HFFc6 (cell line): ENCODE results near the gene PLA1A. TPM values are rescaled to one million over a fixed set of nuclear protein-coding genes. Genes with fewer than 3 reads are reported as not detected.
"Not testable (repeated sequence)": the region's sequence is repeated elsewhere in the genome, so short reads cannot be mapped to it uniquely, and the experiment has no call there.

Experiments
- DNase-seq: peaks from one replicate; pipeline ENCODE4 v3.0.0-alpha.2; 2018
- H3K27ac Mint-ChIP-seq: 2 replicates; pipeline ENCODE4 v1.8.0; 2020; ENCODE audit warnings: mild to moderate bottlenecking, mixed read lengths
- H3K27me3 Mint-ChIP-seq: 2 replicates; pipeline ENCODE4 v1.8.0; 2021; ENCODE audit warnings: mild to moderate bottlenecking, moderate library complexity, mixed read lengths; ENCODE audit not compliant: insufficient read depth
- H3K36me3 Mint-ChIP-seq: 2 replicates; pipeline ENCODE4 v1.8.0; 2021; ENCODE audit warnings: low read depth, mixed read lengths
- H3K4me1 Mint-ChIP-seq: 2 replicates; pipeline ENCODE4 v1.8.0; 2020; ENCODE audit warnings: low read depth, mixed read lengths
- H3K4me3 Mint-ChIP-seq: 2 replicates; pipeline ENCODE4 v1.8.0; 2020; ENCODE audit warnings: mild to moderate bottlenecking, moderate library complexity, mixed read lengths
- H3K9me3 Mint-ChIP-seq: 2 replicates; pipeline ENCODE4 v1.8.0; 2020; ENCODE audit warnings: mild to moderate bottlenecking, mixed read lengths
- CTCF ChIP-seq: fragments of 200-600 bp; sonication (generic); IDR thresholded peaks from 2 replicates; pipeline ENCODE4 v1.5.0; 2021; ENCODE audit warnings: antibody characterized with exemption, mild to moderate bottlenecking
- total RNA-seq, 6 experiments: library from RNA; stranded (reverse); fragmentation: NEBNext Ultra II Directional; extraction: Animal tissue kit (Norgen Biotek cat#: 25700); gene quantifications; 2 replicates in 1 of 6; 3 replicates in 5 of 6; pipeline ENCODE4 v1.2.3, GENCODE V29; 2021

PLA1A gene
- total RNA-seq, 6 experiments from 2014 or later, result not detected

DNA sequence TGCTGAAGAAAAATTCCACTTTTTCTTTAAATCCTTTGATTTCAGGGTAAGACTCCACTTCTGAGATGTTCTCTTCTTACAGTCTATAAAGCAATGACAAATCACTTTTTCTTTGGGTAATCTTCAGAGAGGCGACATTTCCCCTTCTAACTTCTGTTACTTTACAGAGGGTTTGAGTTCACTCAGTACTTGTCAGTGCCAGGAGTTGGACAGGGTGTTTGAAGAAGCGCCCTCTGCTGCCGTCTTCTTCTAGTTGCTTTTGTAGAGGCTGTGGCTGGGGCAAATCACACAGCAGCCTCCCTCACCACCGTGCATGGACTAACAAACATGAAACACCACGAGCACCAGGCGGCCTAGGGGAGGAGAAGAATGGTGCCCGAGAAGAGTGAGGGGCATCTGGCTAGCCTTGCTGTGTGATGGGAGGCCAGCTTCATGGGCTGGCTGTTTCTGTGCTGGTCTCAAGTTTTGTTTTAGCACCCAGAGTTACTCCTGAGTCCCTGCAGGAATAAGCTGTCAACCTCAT lies 38.2 kb upstream of the PLA1A start, which contains the start of gene CD80:
Gene CD80 (minus strand): TSS at position 174 of the 523 bp plus-strand sequence. CDS start 1,886 bp downstream, outside the sequence.
- H3K27ac Mint-ChIP-seq, result no peak within 1 kb of the TSS
- peak; percentile 48 for DNase-seq
- H3K27me3 Mint-ChIP-seq, result peaks cover 14% of the 10 kb centered on the region
- no peaks in the 10 kb centered on the region for H3K9me3 Mint-ChIP-seq
- H3K4me3 Mint-ChIP-seq, result peak within 1 kb of the TSS; percentile 1; the same call in 1 of the 2 replicates
- TF ChIP-seq CTCF, result peak; percentile 71
- no peaks in the 10 kb centered on the region for H3K4me1 Mint-ChIP-seq
- H3K36me3 Mint-ChIP-seq, result no peaks in the 10 kb centered on the region

GRCh38 chr3:119560160-119560559 lies 37.5 kb upstream of the PLA1A start:
- Mint-ChIP-seq H3K9me3 (no peaks in the 10 kb centered on the region), H3K27ac (no peak overlapping the region), H3K36me3 (no peaks in the 10 kb centered on the region), H3K4me3 (no peak overlapping the region), H3K4me1 (no peaks in the 10 kb centered on the region), H3K27me3 (peaks cover 16% of the 10 kb centered on the region)
- TF ChIP-seq CTCF, result no peak
- DNase-seq, result no peak

- Mint-ChIP-seq H3K27ac (no peak overlapping the region), H3K27me3 (peaks cover 13% of the 10 kb centered on the region), H3K4me1 (no peaks in the 10 kb centered on the region), H3K36me3 (no peaks in the 10 kb centered on the region), H3K4me3 (no peak overlapping the region), H3K9me3 (no peaks in the 10 kb centered on the region; the same call in 1 of the 2 replicates)
- DNase-seq, result no peak
- no peak for TF ChIP-seq CTCF
Measured at GRCh38 chr3:119562307-119562961, 35.3 kb upstream of the PLA1A start.

- H3K36me3 Mint-ChIP-seq, H3K4me3 Mint-ChIP-seq, H3K9me3 Mint-ChIP-seq, DNase-seq, H3K27ac Mint-ChIP-seq, H3K4me1 Mint-ChIP-seq: not testable (repeated sequence)
- H3K27me3 Mint-ChIP-seq, result peaks cover 15% of the 10 kb centered on the region
Measured at GRCh38 chr3:119563334-119563733, 34.4 kb upstream of the PLA1A start.

- H3K4me1 Mint-ChIP-seq, result no peaks in the 10 kb centered on the region
- no peak overlapping the region for H3K4me3 Mint-ChIP-seq
- H3K27ac Mint-ChIP-seq, result no peak overlapping the region
- no peak for DNase-seq
- no peaks in the 10 kb centered on the region for H3K36me3 Mint-ChIP-seq
- no peak for TF ChIP-seq CTCF
- no peaks in the 10 kb centered on the region; the same call in 1 of the 2 replicates for H3K9me3 Mint-ChIP-seq
- peaks cover 33% of the 10 kb centered on the region for H3K27me3 Mint-ChIP-seq
Measured at GRCh38 chr3:119569156-119569555, 28.5 kb upstream of the PLA1A start.

DNA sequence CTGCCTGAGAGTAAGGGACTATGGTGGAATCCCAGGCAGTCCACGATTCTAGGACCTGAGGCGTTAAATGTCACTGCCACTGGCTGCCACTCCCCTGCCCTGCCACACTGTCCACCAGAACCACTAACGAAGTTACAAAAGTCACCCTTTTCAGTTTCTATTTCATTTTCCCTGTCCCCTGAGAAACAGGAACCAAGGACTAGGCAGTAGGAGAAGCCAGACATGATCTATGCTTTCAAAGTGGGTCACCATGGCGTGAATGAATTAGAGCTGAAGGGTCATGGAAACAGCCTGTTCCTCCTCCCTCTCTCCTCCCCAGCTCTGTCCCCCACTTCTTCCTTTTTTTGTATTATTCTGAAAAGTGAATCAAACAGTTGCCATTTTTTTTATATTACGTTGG lies 27.5 kb upstream of the PLA1A start:
- Mint-ChIP-seq H3K9me3 (no peaks in the 10 kb centered on the region; the same call in 1 of the 2 replicates), H3K27ac (no peak overlapping the region), H3K4me1 (no peaks in the 10 kb centered on the region), H3K4me3 (no peak overlapping the region), H3K27me3 (peaks cover 33% of the 10 kb centered on the region), H3K36me3 (no peaks in the 10 kb centered on the region)
- TF ChIP-seq CTCF, result no peak
- no peak for DNase-seq
